Endothelial cell of umbilical vein (primary cell): Measurements from ENCODE around the gene ERLEC1. TPM values are rescaled to one million over a fixed set of nuclear protein-coding genes. Genes with fewer than 3 reads are reported as not detected.
"Not testable (repeated sequence)": the region's sequence is repeated elsewhere in the genome, so short reads cannot be mapped to it uniquely, and the experiment has no call there.

Experiments used
- BruUV-seq: library from RNA; stranded (reverse); fragments of 400-500 nt; replicated peaks from 2 replicates; lab custom pipeline; 2021; lab: Mats Ljungman, UMichigan
- CTCF ChIA-PET: fragments of 300-600, 350-600 bp; sonication (Branson Sonifier 250); formaldehyde crosslinking; loops from one replicate; lab custom pipeline; 2021; ENCODE audit warnings: antibody characterized with exemption, inconsistent platforms; lab: Charles Lee
- POLR2A ChIA-PET: fragments of 300-600, 350-600 bp; sonication (Branson Sonifier 250); formaldehyde crosslinking; loops from one replicate; lab custom pipeline; 2021; ENCODE audit warnings: antibody characterized with exemption, inconsistent platforms; lab: Charles Lee
- DNase-seq: peaks from one replicate; pipeline ENCODE4 v3.0.0-alpha.2; 2011; ENCODE audit warnings: low read depth, low spot score
- FAIRE-seq: peaks from 2 replicates; lab custom pipeline; 2011; peaks lifted over from hg19 to GRCh38; lab: Jason Lieb, UNC
- H2AFZ ChIP-seq: 2 replicates; pipeline ENCODE4 v1.6.0; 2012; ENCODE audit warnings: low read depth, low read length, control low read depth, inconsistent platforms
- H3K27ac ChIP-seq: 2 replicates; pipeline ENCODE4 v1.5.1; 2011; ENCODE audit warnings: low read depth, mild to moderate bottlenecking, control low read depth, low read length, moderate library complexity; ENCODE audit not compliant: insufficient read depth
- H3K27me3 ChIP-seq, 2 experiments: 2 replicates each; pipeline versions ENCODE4 v1.6.0 to v1.6.1; 2011; ENCODE audit warnings: low read length in 2 of 2, mixed read lengths in 1 of 2; ENCODE audit not compliant: control insufficient read depth in 2 of 2, insufficient read depth in 2 of 2
- H3K36me3 ChIP-seq, 2 experiments: 2 replicates in 1 of 2; 3 replicates in 1 of 2; pipeline ENCODE4 v1.5.1; 2011; ENCODE audit warnings: low read length in 2 of 2, mild to moderate bottlenecking in 1 of 2, moderate library complexity in 1 of 2; ENCODE audit not compliant: control insufficient read depth in 2 of 2, insufficient read depth in 2 of 2; ENCODE audit errors: extremely low read depth in 1 of 2
- H3K4me1 ChIP-seq: 3 replicates; pipeline ENCODE4 v1.5.1; 2011; ENCODE audit warnings: mild to moderate bottlenecking, low read length; ENCODE audit not compliant: control insufficient read depth, insufficient read depth; ENCODE audit errors: extremely low read depth
- H3K4me2 ChIP-seq: 2 replicates; pipeline ENCODE4 v1.6.1; 2011; ENCODE audit warnings: low read length, control low read depth, mixed read lengths; ENCODE audit not compliant: insufficient read depth
- H3K4me3 ChIP-seq, 3 experiments: fragments of 200-600 bp in 1 of 3; sonication (generic), shearing (Covaris generic) in 1 of 3; replicated peaks in 1 of 3; 2 replicates each; pipeline ENCODE4 v1.5.1; 2011 to 2016; ENCODE audit warnings: control low read depth in 3 of 3, low read length in 3 of 3, mild to moderate bottlenecking in 2 of 3, inconsistent platforms in 1 of 3, low read depth in 1 of 3, moderate library complexity in 1 of 3; ENCODE audit not compliant: insufficient read depth in 1 of 3
- H3K79me2 ChIP-seq: 2 replicates; pipeline ENCODE4 v1.6.0; 2012; ENCODE audit warnings: low read length, inconsistent platforms; ENCODE audit not compliant: control insufficient read depth, insufficient read depth
- H3K9ac ChIP-seq: replicated peaks from 2 replicates; pipeline ENCODE3; 2011; ENCODE audit warnings: low read length, control low read depth; ENCODE audit not compliant: insufficient read depth; ENCODE audit errors: extremely low read depth
- H3K9me1 ChIP-seq: replicated peaks from 3 replicates; pipeline ENCODE4 v1.6.0; 2011; ENCODE audit warnings: mild to moderate bottlenecking, low read length; ENCODE audit not compliant: control insufficient read depth, insufficient read depth; ENCODE audit errors: extremely low read depth
- H3K9me3 ChIP-seq: replicated peaks from 2 replicates; pipeline ENCODE4 v1.5.1; 2012; ENCODE audit warnings: low read length, inconsistent platforms; ENCODE audit not compliant: control insufficient read depth, insufficient read depth
- H4K20me1 ChIP-seq: replicated peaks from 2 replicates; pipeline ENCODE3; 2011; ENCODE audit warnings: mild to moderate bottlenecking, low read length; ENCODE audit not compliant: control insufficient read depth, insufficient read depth; ENCODE audit errors: extremely low read depth
- FOS ChIP-seq: IDR thresholded peaks from 2 replicates; pipeline ENCODE4 v1.6.1; 2011; ENCODE audit warnings: mild to moderate bottlenecking, low read length, moderate library complexity, borderline replicate concordance; ENCODE audit not compliant: insufficient read depth
- dilution Hi-C: fragments of 300-500 bp; cut with MboI; formaldehyde crosslinking; loops from one replicate; pipeline ENCODE4 v1.15.0; 2019; ENCODE audit warnings: low sequenced_read_pairs; ENCODE audit not compliant: extremely low pct_ligation_motif_present
- intact Hi-C: fragments of 100-400 bp; cut with micrococcal nuclease; formaldehyde crosslinking; loops from one replicate; pipeline ENCODE4 v1.10.0; 2022
- polyA plus RNA-seq, 4 experiments: library from polyadenylated mRNA; depleted of rRNA in 3 of 4; stranded (reverse) in 3 of 4; unstranded in 1 of 4; fragments of >200 nt; gene quantifications; 2 replicates each; pipeline versions ENCODE4 v1.2.1 to v1.2.3, GENCODE V29; 2011 to 2012; ENCODE audit warnings: missing spikeins in 1 of 4
- total RNA-seq: library from RNA; stranded (reverse); gene quantifications from 2 replicates; pipeline ENCODE4 v1.2.3, GENCODE V29; 2021

The ERLEC1 gene
- total and polyA plus RNA-seq, 2 donors (not counting 3 experiments of a cell fraction or from before 2014, with no cell fraction given): 23.1 to 37.6 TPM

- Histone ChIP-seq H4K20me1 (no peaks in the 10 kb centered on the region), H3K4me2 (no peak overlapping the region), H3K27me3 (no peaks in the 10 kb centered on the region), H3K9me1 (no peaks in the 10 kb centered on the region), H2AFZ (no peak overlapping the region), H3K4me3 (no peak overlapping the region), H3K4me1 (peaks cover 9% of the 10 kb centered on the region), H3K9me3 (no peaks in the 10 kb centered on the region), H3K79me2 (no peaks in the 10 kb centered on the region), H3K36me3 (no peaks in the 10 kb centered on the region), H3K27ac (no peak overlapping the region), H3K9ac (no peak overlapping the region)
- no peak for TF ChIP-seq FOS
- dilution Hi-C loops: no loop called here
- CTCF ChIA-PET: no interaction called here
- POLR2A ChIA-PET: no interaction called here
- no TSS peak for BruUV-seq
- intact Hi-C loops: no loop called here
- FAIRE-seq (no peak), DNase-seq (no peak)
These were observed 61.2 kb downstream of the ERLEC1 start for GRCh38 chr2:53848062-53848461.

- H3K9me3 ChIP-seq, FAIRE-seq, H3K9ac ChIP-seq, POLR2A ChIA-PET, H3K27ac ChIP-seq, CTCF ChIA-PET, H3K9me1 ChIP-seq, dilution Hi-C loops, H3K4me1 ChIP-seq, H4K20me1 ChIP-seq, H2AFZ ChIP-seq, H3K27me3 ChIP-seq, H3K79me2 ChIP-seq, intact Hi-C loops, DNase-seq, H3K4me3 ChIP-seq, H3K36me3 ChIP-seq, BruUV-seq, H3K4me2 ChIP-seq: not testable (repeated sequence)
These were observed 64.4 kb downstream of the ERLEC1 start for GRCh38 chr2:53851052-53851757.
